DMS53 (cell line): ENCODE data around the gene CARS1.
A peak's percentile ranks its signal among the peaks of the same experiment; 100 is the strongest.

Experiments used
- DNase-seq: peaks from one replicate; lab custom pipeline; 2025; lab: John Stamatoyannopoulos, UW

The CARS1 gene

GRCh38 chr11:2991452-2992233 is 65.6 kb downstream of the CARS1 start:
- peak; percentile 63 for DNase-seq

- DNase-seq: peak; percentile 56
Measured at GRCh38 chr11:2990617-2991451, 66.4 kb downstream of the CARS1 start.

GRCh38 chr11:2989551-2989950 is 67.7 kb downstream of the CARS1 start:
- DNase-seq: no peak

- DNase-seq: no peak
Measured at GRCh38 chr11:2989006-2989405, 68.2 kb downstream of the CARS1 start.

GRCh38 chr11:2987881-2988861 is 69.1 kb downstream of the CARS1 start:
- DNase-seq: no peak

- no peak for DNase-seq
Measured at GRCh38 chr11:2983908-2984307, 73.3 kb downstream of the CARS1 start.

GRCh38 chr11:2982214-2982613 is 75.0 kb downstream of the CARS1 start:
- no peak for DNase-seq

- DNase-seq: peak; percentile 7
Measured at GRCh38 chr11:2981130-2981529, 76.1 kb downstream of the CARS1 start.

GRCh38 chr11:2980168-2980840 is 76.9 kb downstream of the CARS1 start:
- DNase-seq: no peak

GRCh38 chr11:2977113-2977512 is 80.1 kb downstream of the CARS1 start:
- no peak for DNase-seq

GRCh38 chr11:2976294-2977063 is 80.7 kb downstream of the CARS1 start:
- DNase-seq: no peak

- DNase-seq: peak; percentile 64
Measured at GRCh38 chr11:2975594-2975993, 81.6 kb downstream of the CARS1 start.

GRCh38 chr11:2974272-2974671 is 83.0 kb downstream of the CARS1 start:
- DNase-seq: no peak

- DNase-seq: no peak
Measured at GRCh38 chr11:2968341-2968900, 88.8 kb downstream of the CARS1 start.

GRCh38 chr11:2964782-2965181 is 92.4 kb downstream of the CARS1 start:
- no peak for DNase-seq

- no peak for DNase-seq
Measured at GRCh38 chr11:2963761-2964160, 93.5 kb downstream of the CARS1 start.

- DNase-seq: no peak
Measured at GRCh38 chr11:2963112-2963754, 94.0 kb downstream of the CARS1 start.

GRCh38 chr11:2961080-2961479 is 96.1 kb downstream of the CARS1 start:
- DNase-seq: no peak

- DNase-seq: no peak
Measured at GRCh38 chr11:2960139-2960538, 97.1 kb downstream of the CARS1 start.

GRCh38 chr11:2958251-2958650 is 99.0 kb downstream of the CARS1 start:
- no peak for DNase-seq
